ENCODE data around the gene DMRT2. TPM values are rescaled to one million over a fixed set of nuclear protein-coding genes. Genes with fewer than 3 reads are reported as not detected.
A peak's percentile ranks its signal among the peaks of the same experiment; 100 is the strongest.

DMRT2 gene
- total and polyA plus RNA-seq, 4 donors: 1.7 to 3.9 (median 2.6) TPM

- Histone ChIP-seq H3K4me3 (ENCODE audit: low read depth, low read length) (peak overlapping the region; percentile 26), H3K4me1 (ENCODE audit: control insufficient read depth, insufficient read depth, low read length) (no peaks in the 10 kb centered on the region), H3K27ac (ENCODE audit: low read depth, low read length) (no peak overlapping the region), H3K36me3 (ENCODE audit: control insufficient read depth, insufficient read depth, low read length) (no peaks in the 10 kb centered on the region), H3K9me3 (ENCODE audit: control insufficient read depth, insufficient read depth, low read length) (no peaks in the 10 kb centered on the region), H3K27me3 (ENCODE audit: control insufficient read depth, insufficient read depth, low read length) (no peaks in the 10 kb centered on the region)
- DNase-seq (ENCODE audit: low read depth in 4 of 6, low spot score in 6 of 6): peak in 4 of 6 donors; percentile 26 to 86 (median 58)
- WGBS (ENCODE audit: insufficient coverage): 5% methylated on average over 9 of the region's 13 CpGs
Measured at GRCh38 chr9:1083325-1083913, 33.3 kb downstream of the DMRT2 start.

DNA sequence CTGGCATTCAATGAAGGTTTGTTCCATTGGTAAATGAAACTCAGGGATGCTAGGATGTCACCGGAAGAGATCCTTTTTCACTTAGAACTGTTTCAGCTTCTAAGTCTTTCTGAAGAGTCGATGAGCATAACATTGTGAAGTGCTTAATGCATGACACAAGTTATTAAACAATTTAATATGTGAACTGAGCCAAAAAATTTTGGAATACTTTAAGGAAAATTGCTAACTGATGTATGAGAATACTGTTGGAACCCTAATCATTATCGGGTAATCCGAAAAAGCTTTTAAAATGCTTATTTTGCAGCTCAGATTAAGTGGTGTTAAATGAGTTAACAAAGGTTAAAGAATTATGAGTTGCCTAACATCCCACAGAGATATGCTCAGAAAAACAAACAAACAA is 34.9 kb downstream of the DMRT2 start:
- WGBS (ENCODE audit: insufficient coverage): no CpG with 5 or more reads among the region's 4 CpGs
- Histone ChIP-seq H3K9me3 (ENCODE audit: control insufficient read depth, insufficient read depth, low read length) (no peaks in the 10 kb centered on the region), H3K27ac (ENCODE audit: low read depth, low read length) (no peak overlapping the region), H3K27me3 (ENCODE audit: control insufficient read depth, insufficient read depth, low read length) (no peaks in the 10 kb centered on the region), H3K36me3 (ENCODE audit: control insufficient read depth, insufficient read depth, low read length) (no peaks in the 10 kb centered on the region), H3K4me3 (ENCODE audit: low read depth, low read length) (no peak overlapping the region), H3K4me1 (ENCODE audit: control insufficient read depth, insufficient read depth, low read length) (no peaks in the 10 kb centered on the region)
- no peak for DNase-seq (ENCODE audit: low read depth in 4 of 6, low spot score in 6 of 6)

DNA sequence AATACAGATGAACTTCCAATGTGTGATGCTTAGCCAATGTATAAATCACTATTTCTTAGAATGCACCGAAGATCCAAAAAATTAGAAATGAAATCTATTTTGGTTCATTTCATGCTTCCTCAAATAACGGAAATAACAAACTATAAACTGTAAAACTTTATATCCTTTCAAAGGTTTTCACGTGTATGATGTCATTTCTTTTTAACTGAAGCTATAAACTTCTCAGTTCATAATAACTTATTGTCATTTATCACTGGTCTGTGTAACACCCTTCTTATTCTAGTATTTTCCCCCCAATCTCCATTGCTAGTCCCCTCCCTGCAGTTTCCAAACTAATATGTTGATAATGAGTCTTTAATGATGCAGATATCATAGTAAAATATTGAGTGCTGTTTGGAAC is 36.4 kb downstream of the DMRT2 start:
- WGBS (ENCODE audit: insufficient coverage): no CpG with 5 or more reads among the region's 3 CpGs
- no peaks in the 10 kb centered on the region for H3K9me3 ChIP-seq (ENCODE audit: control insufficient read depth, insufficient read depth, low read length)
- no peaks in the 10 kb centered on the region for H3K4me1 ChIP-seq (ENCODE audit: control insufficient read depth, insufficient read depth, low read length)
- no peak overlapping the region for H3K27ac ChIP-seq (ENCODE audit: low read depth, low read length)
- H3K4me3 ChIP-seq (ENCODE audit: low read depth, low read length): no peak overlapping the region
- no peak for DNase-seq (ENCODE audit: low read depth in 4 of 6, low spot score in 6 of 6)
- H3K36me3 ChIP-seq (ENCODE audit: control insufficient read depth, insufficient read depth, low read length): no peaks in the 10 kb centered on the region
- H3K27me3 ChIP-seq (ENCODE audit: control insufficient read depth, insufficient read depth, low read length): no peaks in the 10 kb centered on the region

GRCh38 chr9:1087120-1087881 is 37.1 kb downstream of the DMRT2 start:
- Histone ChIP-seq H3K27me3 (ENCODE audit: control insufficient read depth, insufficient read depth, low read length) (no peaks in the 10 kb centered on the region), H3K4me3 (ENCODE audit: low read depth, low read length) (no peak overlapping the region), H3K9me3 (ENCODE audit: control insufficient read depth, insufficient read depth, low read length) (no peaks in the 10 kb centered on the region), H3K4me1 (ENCODE audit: control insufficient read depth, insufficient read depth, low read length) (no peaks in the 10 kb centered on the region), H3K36me3 (ENCODE audit: control insufficient read depth, insufficient read depth, low read length) (no peaks in the 10 kb centered on the region), H3K27ac (ENCODE audit: low read depth, low read length) (no peak overlapping the region)
- WGBS (ENCODE audit: insufficient coverage): 95% methylated on average over 5 of the region's 7 CpGs
- no peak for DNase-seq (ENCODE audit: low read depth in 4 of 6, low spot score in 6 of 6)

DNA sequence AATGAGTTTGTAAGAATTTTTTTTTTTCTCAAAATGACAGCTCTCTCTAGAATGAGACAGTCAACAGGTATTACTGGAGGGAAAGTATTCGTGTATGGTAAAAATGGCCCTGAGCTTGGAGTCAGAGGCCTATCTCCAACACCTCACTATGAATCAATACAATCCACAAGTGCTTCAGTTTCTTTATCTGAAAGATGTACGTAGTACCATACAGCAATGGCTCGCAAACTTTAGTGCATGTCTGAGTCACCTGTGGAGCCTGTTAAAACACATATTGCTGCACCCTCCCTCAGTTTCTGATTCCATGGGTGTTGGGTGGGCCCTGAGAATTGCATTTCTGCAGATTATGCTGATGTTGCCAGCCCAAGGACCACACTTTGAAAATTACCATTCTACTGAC is 44.6 kb downstream of the DMRT2 start:
- no peaks in the 10 kb centered on the region for H3K4me1 ChIP-seq (ENCODE audit: control insufficient read depth, insufficient read depth, low read length)
- H3K36me3 ChIP-seq (ENCODE audit: control insufficient read depth, insufficient read depth, low read length): no peaks in the 10 kb centered on the region
- no peaks in the 10 kb centered on the region for H3K9me3 ChIP-seq (ENCODE audit: control insufficient read depth, insufficient read depth, low read length)
- no peaks in the 10 kb centered on the region for H3K27me3 ChIP-seq (ENCODE audit: control insufficient read depth, insufficient read depth, low read length)
- WGBS (ENCODE audit: insufficient coverage): 80% methylated on average over 2 of the region's 3 CpGs
- H3K4me3 ChIP-seq (ENCODE audit: low read depth, low read length): no peak overlapping the region
- no peak overlapping the region for H3K27ac ChIP-seq (ENCODE audit: low read depth, low read length)
- no peak for DNase-seq (ENCODE audit: low read depth in 4 of 6, low spot score in 6 of 6)

- no peaks in the 10 kb centered on the region for H3K4me1 ChIP-seq (ENCODE audit: control insufficient read depth, insufficient read depth, low read length)
- H3K36me3 ChIP-seq (ENCODE audit: control insufficient read depth, insufficient read depth, low read length): no peaks in the 10 kb centered on the region
- H3K27me3 ChIP-seq (ENCODE audit: control insufficient read depth, insufficient read depth, low read length): no peaks in the 10 kb centered on the region
- 71% methylated on average over 7 of the region's 9 CpGs for WGBS (ENCODE audit: insufficient coverage)
- no peak for DNase-seq (ENCODE audit: low read depth in 4 of 6, low spot score in 6 of 6)
- no peaks in the 10 kb centered on the region for H3K9me3 ChIP-seq (ENCODE audit: control insufficient read depth, insufficient read depth, low read length)
- no peak overlapping the region for H3K27ac ChIP-seq (ENCODE audit: low read depth, low read length)
- H3K4me3 ChIP-seq (ENCODE audit: low read depth, low read length): no peak overlapping the region
Measured at GRCh38 chr9:1096155-1096964, 46.2 kb downstream of the DMRT2 start.

GRCh38 chr9:1098551-1098950 is 48.4 kb downstream of the DMRT2 start:
- H3K27me3 ChIP-seq (ENCODE audit: control insufficient read depth, insufficient read depth, low read length): no peaks in the 10 kb centered on the region
- no peaks in the 10 kb centered on the region for H3K9me3 ChIP-seq (ENCODE audit: control insufficient read depth, insufficient read depth, low read length)
- H3K27ac ChIP-seq (ENCODE audit: low read depth, low read length): no peak overlapping the region
- no peaks in the 10 kb centered on the region for H3K36me3 ChIP-seq (ENCODE audit: control insufficient read depth, insufficient read depth, low read length)
- H3K4me3 ChIP-seq (ENCODE audit: low read depth, low read length): no peak overlapping the region
- H3K4me1 ChIP-seq (ENCODE audit: control insufficient read depth, insufficient read depth, low read length): no peaks in the 10 kb centered on the region
- no peak for DNase-seq (ENCODE audit: low read depth in 4 of 6, low spot score in 6 of 6)

DNA sequence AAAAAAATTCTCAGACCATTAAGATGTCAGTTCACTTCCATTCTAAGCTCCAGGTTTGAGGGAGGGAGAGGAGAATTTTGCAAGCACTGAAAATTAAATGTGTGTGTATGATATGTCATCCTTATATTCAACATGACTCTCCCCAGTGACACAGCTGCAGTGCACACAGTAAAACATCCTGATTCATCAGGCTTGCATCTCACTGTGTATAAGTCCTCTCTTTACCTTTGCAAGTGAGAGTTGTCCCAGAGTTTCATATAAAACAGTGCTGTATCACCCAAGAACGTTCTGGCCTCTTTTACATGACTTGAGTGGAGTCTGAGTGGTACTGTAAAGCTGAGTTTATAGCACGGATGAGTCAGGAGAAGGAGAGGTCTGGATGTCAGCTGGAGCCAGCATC is 50.0 kb downstream of the DMRT2 start:
- H3K36me3 ChIP-seq (ENCODE audit: control insufficient read depth, insufficient read depth, low read length): no peaks in the 10 kb centered on the region
- H3K27me3 ChIP-seq (ENCODE audit: control insufficient read depth, insufficient read depth, low read length): no peaks in the 10 kb centered on the region
- no peak overlapping the region for H3K27ac ChIP-seq (ENCODE audit: low read depth, low read length)
- H3K9me3 ChIP-seq (ENCODE audit: control insufficient read depth, insufficient read depth, low read length): no peaks in the 10 kb centered on the region
- no peak for DNase-seq (ENCODE audit: low read depth in 4 of 6, low spot score in 6 of 6)
- WGBS (ENCODE audit: insufficient coverage): 74% methylated on average over 2 of the region's 2 CpGs
- H3K4me1 ChIP-seq (ENCODE audit: control insufficient read depth, insufficient read depth, low read length): no peaks in the 10 kb centered on the region
- no peak overlapping the region for H3K4me3 ChIP-seq (ENCODE audit: low read depth, low read length)

- no peaks in the 10 kb centered on the region for H3K27me3 ChIP-seq (ENCODE audit: control insufficient read depth, insufficient read depth, low read length)
- DNase-seq (ENCODE audit: low read depth in 4 of 6, low spot score in 6 of 6): peak in 4 of 6 donors; percentile 13 to 81 (median 46)
- no peak overlapping the region for H3K27ac ChIP-seq (ENCODE audit: low read depth, low read length)
- H3K9me3 ChIP-seq (ENCODE audit: control insufficient read depth, insufficient read depth, low read length): no peaks in the 10 kb centered on the region
- WGBS (ENCODE audit: insufficient coverage): 18% methylated on average over 10 of the region's 10 CpGs
- no peak overlapping the region for H3K4me3 ChIP-seq (ENCODE audit: low read depth, low read length)
- H3K4me1 ChIP-seq (ENCODE audit: control insufficient read depth, insufficient read depth, low read length): no peaks in the 10 kb centered on the region
- no peaks in the 10 kb centered on the region for H3K36me3 ChIP-seq (ENCODE audit: control insufficient read depth, insufficient read depth, low read length)
Measured at GRCh38 chr9:1100945-1101344, 50.8 kb downstream of the DMRT2 start.
